ENCODE data around the gene IL10.

Gene IL10

GRCh38 chr1:206725109-206725963 lies 47.0 kb downstream of the IL10 start:
- Histone ChIP-seq H3K9me3 (ENCODE audit: control insufficient read depth, insufficient read depth, low read depth, low read length) (no peaks in the 10 kb centered on the region), H3K4me3 (ENCODE audit: low read depth, low read length) (no peak overlapping the region), H3K27ac (ENCODE audit: extremely low read depth, low read depth, low read length) (no peak overlapping the region), H3K4me1 (ENCODE audit: control insufficient read depth, insufficient read depth, low read length) (no peaks in the 10 kb centered on the region; the same call in 1 of the 2 replicates), H3K36me3 (ENCODE audit: control insufficient read depth in 2 of 2, insufficient read depth in 1 of 2, low read length in 2 of 2) (peaks cover 0 to 13% of the 10 kb centered on the region in 2 experiments; a peak in 1 of 3 replicates)
- POLR2A ChIA-PET: interaction anchor here (0.7 kb wide), 1 partner anchor 255 kb away, joined by 8 read pairs; no protein-coding TSS in a partner anchor
- TF ChIP-seq ZNF292 (tag by site-specific recombination; IDR thresholded peaks at IDR 0.05; ENCODE audit: borderline replicate concordance, low read depth) (no peak), PRDM10 (tag by site-specific recombination; IDR thresholded peaks at IDR 0.05) (peak; percentile 79), WT1 (tag by site-specific recombination; IDR thresholded peaks at IDR 0.05) (no peak), ZBTB17 (tag by site-specific recombination; IDR thresholded peaks at IDR 0.05) (no peak), ZNF76 (tag by site-specific recombination; IDR thresholded peaks at IDR 0.05; ENCODE audit: borderline replicate concordance, low read depth) (no peak)
- CTCF ChIA-PET: interaction anchor here (0.6 to 4.5 kb wide), 55 partner anchors 10 to 902 kb away, joined by 3 to 62 read pairs (median 4); partner anchors contain the start of genes DYRK3 and IL20

- no peaks in the 10 kb centered on the region; the same call in 1 of the 2 replicates for H3K4me1 ChIP-seq (ENCODE audit: control insufficient read depth, insufficient read depth, low read length)
- H3K9me3 ChIP-seq (ENCODE audit: control insufficient read depth, insufficient read depth, low read depth, low read length): no peaks in the 10 kb centered on the region
- TF ChIP-seq ZNF510 (tag by site-specific recombination; IDR thresholded peaks at IDR 0.05; ENCODE audit: insufficient replicate concordance): no peak
- TF ChIP-seq ZNF37A (tag by site-specific recombination; IDR thresholded peaks at IDR 0.05): no peak
- TF ChIP-seq KLF16 (tag by site-specific recombination; IDR thresholded peaks at IDR 0.05): no peak
- TF ChIP-seq ZIC2 (tag by site-specific recombination; IDR thresholded peaks at IDR 0.05): peak; percentile 98
- no peak for TF ChIP-seq ZNF621 (tag by site-specific recombination; IDR thresholded peaks at IDR 0.05)
- no peak for TF ChIP-seq KLF17 (tag by site-specific recombination; IDR thresholded peaks at IDR 0.05)
- peak; percentile 43 for TF ChIP-seq ZBTB8A (tag by site-specific recombination; IDR thresholded peaks at IDR 0.05)
- no peak for TF ChIP-seq ZNF311 (tag by site-specific recombination; IDR thresholded peaks at IDR 0.05; ENCODE audit: borderline replicate concordance)
- TF ChIP-seq ZNF623 (tag by site-specific recombination; IDR thresholded peaks at IDR 0.05): no peak
- no peak for TF ChIP-seq ZNF132 (tag by site-specific recombination; IDR thresholded peaks at IDR 0.05; ENCODE audit: borderline replicate concordance)
- no peak for TF ChIP-seq MEIS1 (CRISPR knock-in tag; IDR thresholded peaks at IDR 0.05; ENCODE audit: borderline replicate concordance)
- TF ChIP-seq GLIS1 (tag by site-specific recombination; IDR thresholded peaks at IDR 0.05): peak; percentile 75
- no peaks in the 10 kb centered on the region for H3K36me3 ChIP-seq (ENCODE audit: control insufficient read depth in 2 of 2, insufficient read depth in 1 of 2, low read length in 2 of 2)
- POLR2A ChIA-PET: no interaction called here
- CTCF ChIA-PET: interaction anchor here (0.6 to 4.5 kb wide), 15 partner anchors 9 to 259 kb away, joined by 3 to 62 read pairs (median 6); no protein-coding TSS in a partner anchor
- H3K27ac ChIP-seq (ENCODE audit: extremely low read depth, low read depth, low read length): no peak overlapping the region
- no peak overlapping the region for H3K4me3 ChIP-seq (ENCODE audit: low read depth, low read length)
These were observed 48.4 kb downstream of the IL10 start for GRCh38 chr1:206723805-206724472.
